ENCODE data around the gene TRAF3.
"Not testable (repeated sequence)": the region's sequence is repeated elsewhere in the genome, so short reads cannot be mapped to it uniquely, and the experiment has no call there.

TRAF3 gene

DNA sequence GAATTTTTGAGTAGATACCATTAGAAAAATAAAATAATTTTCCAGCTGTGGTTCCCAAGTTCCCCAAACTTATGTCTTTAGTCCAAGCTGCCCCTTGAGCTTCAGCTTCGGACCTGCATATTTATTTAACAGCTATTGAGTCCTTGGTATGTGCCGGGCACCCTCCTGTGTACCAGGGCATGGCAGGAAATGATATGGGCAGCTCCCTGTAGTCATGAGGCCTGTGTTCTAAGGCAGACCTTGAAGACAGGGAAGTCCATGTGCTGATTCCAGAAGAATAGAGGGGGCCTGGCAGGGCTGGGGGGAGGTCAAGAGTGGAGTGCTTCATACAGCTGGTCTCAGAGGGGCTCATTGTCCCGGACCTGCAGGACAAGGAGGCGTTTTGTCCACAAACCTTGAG lies 29.2 kb downstream of the TRAF3 start:
- DNase-seq (ENCODE audit: low read depth): no peak

DNA sequence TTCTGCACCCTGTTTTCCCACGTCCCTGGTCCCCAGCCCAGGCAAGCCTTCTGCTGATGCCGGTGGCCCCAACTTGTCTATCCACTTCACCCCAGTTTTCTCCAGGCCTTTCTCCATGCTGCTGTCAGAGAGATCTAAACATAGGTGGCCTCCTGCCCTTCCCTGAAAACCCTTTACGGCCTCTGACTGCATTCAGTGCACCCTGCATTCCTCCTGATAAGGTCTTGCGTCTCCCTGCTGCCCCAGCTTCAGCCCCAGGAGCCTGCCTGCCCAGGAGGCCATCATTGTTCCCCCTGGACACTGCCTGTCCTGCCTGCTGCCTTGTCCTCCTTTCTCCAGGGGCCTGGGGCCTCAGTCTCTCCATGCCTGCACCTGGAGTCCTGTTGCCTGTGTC lies 29.8 kb downstream of the TRAF3 start:
- no peak for DNase-seq (ENCODE audit: low read depth)

DNA sequence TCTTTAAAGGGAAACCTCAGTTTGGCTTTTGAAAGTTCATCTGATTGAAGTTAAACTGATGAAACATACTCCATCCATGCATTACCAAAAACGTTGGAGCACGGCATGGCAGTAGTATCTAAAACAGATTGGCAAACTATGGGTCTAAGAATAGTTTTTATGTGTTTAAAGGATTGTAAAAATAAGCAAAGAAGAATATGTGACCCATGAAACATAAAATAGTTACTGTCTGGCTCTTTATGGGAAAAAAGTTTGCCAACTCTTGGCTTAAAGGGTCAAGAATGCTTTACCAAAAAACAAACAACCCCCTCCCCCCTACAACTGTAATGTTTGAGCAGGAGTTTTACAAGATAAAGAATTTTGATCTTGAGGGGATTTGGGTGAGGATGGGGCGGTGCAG lies 32.6 kb downstream of the TRAF3 start:
- DNase-seq (ENCODE audit: low read depth): no peak

DNA sequence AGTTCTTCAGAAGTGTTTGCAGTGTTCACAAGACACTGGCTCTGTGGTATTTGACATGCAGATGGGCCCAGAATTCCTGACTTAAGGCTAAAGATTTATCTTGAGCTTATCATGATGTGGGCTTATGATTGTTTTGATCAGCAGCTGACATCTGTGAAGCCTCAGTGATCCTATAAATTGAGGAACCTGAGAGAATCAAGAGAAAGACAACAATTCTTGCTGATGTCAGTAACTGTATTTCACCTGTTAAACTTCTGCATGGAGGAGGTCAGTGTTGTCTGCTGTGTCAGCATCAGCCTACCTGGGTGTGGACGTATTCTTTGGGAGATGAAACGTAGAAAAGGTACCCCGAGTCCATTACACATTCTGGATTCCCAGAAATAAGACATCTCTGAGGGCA lies 33.3 kb downstream of the TRAF3 start:
- no peak for DNase-seq (ENCODE audit: low read depth)

DNA sequence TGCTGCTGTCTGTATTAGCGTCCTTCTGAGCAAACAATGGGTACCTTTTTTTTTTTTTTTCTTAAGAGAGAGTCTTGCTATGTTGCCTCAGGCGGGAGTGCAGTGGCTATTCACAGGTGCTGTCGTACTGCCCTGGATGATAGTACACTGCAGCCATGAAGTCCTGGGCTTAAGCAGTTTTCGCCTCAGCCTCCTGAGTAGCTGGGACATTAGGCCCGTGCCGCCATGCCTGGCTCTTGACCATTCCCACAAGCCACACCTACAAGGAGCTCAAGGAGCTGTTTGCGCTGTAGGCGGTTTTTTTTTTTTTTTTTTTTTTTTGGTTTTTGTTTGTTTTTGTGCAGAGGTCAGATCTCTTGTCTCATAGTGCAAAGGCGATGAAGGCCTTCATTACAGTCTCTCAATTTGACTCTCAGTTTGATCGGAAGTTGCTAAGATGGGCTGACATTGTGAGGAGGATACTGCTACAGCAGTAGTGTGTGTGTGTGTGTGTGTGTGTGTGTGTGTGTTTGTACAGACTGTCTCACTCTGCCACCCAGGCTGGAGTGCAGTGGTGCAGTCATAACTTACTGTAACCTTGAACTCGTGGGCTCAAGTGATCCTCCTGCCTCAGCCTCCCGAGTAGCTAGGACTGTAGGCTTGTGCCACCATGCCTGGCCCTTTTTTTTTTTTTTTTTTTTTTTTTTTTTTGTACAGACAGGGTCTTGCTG lies 34.2 kb downstream of the TRAF3 start:
- no peak for DNase-seq (ENCODE audit: low read depth)

DNA sequence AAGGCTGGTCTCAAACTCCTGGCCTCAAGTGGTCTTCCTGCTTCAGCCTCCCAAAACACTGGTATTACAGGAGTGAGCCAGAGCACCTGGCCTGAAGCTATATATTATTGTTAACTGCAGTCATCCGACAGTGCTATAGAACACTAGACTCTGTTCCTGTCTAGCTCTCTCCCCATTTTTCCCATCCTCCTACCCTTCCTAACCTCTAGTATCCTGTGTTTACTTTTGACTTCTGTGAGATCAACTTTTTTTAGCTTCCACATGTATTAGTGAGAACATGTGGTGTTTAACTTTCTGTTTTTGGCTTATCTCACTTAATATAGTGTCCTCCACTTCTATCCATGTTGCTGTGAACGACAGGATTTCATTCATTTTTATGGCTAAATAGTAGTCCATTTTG lies 34.7 kb downstream of the TRAF3 start:
- DNase-seq (ENCODE audit: low read depth): no peak

DNA sequence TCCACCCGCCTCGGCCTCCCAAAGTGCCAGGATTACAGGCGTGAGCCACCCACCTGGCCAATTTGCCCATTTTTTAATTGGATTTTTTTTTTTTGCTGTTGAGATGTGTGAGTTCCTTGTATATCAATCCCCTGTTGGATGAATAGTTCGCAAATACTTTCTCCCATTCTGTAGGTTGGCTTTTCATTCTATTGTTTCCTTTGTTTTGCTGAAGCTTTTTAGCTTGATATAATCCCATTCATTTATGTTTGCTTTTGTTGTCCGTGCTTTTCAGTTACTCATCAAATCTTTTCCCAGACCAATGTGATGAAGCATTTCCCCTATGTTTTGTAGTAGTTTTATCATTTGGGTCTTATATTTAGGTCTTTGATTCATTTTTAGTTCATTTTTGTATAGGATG lies 36.4 kb downstream of the TRAF3 start:
- DNase-seq (ENCODE audit: low read depth): no peak

DNA sequence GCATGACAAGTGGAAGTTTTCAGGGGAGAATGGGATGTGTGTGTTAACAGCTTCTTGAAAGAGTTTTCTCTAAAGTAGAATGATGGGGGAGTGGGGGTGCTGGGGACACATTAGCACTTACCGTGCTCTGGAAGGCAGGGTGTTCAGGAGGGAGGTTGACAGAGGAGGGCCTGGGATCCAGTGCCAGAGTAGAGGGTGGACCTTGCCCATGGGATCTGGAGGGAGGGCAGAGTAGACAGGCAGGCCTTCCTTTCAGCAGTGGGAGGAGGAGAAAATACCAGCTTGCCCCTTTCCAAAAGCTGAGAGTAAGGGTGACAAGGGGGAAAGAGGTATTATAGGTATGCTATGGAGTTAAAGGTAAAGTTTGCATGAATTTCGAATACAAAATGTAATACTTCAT lies 40.1 kb downstream of the TRAF3 start:
- no peak for DNase-seq (ENCODE audit: low read depth)

DNA sequence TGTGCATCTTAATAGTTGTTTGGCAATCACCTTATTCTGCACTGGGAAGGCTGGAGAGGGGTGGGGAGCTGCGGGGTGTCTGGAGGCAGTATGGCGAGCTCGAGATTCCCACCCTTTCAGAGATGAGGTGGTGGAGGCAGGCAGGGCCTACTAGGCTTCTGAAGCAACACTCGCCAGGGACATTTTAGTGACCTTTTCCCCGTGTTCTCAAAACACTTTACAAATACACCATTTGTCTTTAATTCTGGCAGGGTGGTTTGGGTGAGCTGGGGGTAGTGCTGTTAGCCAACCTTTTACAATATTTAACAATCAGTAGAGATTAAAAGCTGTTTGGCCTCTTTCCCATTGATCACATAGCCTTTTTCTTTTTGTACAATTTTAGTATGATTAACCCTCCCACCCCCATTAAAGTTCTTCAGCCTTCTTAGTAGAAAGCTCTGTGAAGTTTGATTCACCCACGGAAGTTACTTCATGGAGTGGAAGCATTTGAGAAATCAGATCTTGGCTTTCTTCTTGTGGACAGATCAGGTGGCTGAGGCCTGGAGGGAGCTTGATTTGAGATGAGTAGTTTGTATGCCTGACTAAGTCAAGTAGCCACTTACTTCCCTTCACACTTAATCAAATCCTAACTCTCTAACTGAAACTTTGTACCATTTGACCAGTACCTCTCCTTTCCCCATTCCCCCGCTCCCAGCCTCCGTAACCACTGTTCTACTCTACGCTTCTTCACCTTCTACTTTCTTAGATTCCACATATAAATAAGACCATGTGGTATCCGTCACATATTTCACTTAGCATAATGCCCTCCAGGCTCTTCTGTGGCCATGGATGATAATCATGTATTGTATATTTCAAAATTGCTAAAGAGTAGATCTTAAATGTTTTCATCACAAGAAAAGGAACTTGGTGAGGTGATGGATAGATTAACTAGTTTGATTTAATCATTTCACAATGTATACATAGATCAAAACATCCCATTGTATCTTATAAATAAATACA lies 41.0 kb downstream of the TRAF3 start:
- DNase-seq (ENCODE audit: low read depth): peak; percentile 40

DNA sequence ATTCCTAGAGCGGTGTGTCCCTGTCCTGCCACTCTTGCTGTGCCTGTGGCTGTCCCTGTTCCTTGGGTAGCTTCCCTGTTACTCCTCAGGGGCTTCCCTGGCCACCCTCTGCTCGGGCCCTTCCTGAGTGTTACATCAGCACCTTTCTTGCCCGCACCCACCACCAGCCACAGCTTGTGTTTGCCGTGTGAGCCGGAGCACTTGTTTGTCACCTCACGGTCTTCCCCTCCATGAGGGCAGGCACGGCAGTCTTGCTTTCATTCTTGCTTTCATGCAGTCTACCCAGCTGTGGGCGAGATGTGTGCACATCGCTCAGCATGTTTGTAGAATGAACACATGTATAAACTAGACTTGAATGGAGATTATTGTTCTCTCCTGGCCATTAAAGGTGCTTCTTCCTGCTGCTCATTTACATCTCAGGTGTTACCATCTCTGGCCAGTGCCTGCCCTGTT lies 42.0 kb downstream of the TRAF3 start:
- no peak for DNase-seq (ENCODE audit: low read depth)

DNA sequence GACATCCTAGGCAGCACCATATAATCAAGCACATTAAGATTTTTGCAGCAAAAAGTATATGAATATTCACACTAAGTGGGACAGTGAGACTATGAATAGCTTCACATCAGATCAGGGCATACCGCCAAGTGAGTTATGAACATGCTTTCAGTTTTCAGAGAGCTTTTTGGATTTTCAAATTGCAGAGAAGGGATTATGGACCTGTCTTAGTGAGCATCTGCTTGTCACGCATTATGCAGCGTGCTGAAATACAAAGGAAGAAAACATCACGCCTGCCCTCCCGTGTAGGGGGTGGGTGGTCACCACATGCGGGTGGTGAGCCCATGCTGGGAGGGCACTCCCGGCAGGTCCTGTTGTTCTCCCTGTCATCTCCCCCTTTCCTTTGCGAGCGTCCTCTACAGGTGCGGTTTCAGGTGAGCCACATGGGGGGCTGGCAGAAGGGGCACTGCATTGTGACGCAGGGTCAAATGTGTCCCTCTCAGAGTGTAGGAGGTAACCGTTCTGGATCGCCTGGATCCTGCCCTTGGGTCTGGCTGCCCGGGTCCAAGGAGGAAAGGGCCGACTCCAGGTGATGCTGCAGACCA lies 42.6 kb downstream of the TRAF3 start:
- no peak for DNase-seq (ENCODE audit: low read depth)

DNA sequence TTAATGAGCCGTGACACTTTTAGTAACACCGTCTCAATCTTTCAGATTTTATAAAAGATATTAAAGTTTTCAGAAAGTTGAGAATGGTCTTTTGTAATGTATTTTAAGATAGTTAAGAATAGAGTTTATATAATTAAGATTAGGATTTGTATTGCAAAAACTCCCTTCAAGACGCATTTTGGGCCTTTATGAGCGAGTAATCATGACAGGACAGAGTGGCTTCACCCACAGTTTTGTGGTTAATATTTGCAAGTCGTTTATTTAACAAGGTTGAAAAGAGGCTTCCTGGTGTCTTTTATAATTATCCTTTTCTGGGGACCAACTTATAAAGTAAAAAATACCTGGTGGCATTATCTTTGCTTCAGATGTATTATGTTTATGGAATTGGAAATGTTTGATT lies 44.0 kb downstream of the TRAF3 start:
- DNase-seq (ENCODE audit: low read depth): no peak

DNA sequence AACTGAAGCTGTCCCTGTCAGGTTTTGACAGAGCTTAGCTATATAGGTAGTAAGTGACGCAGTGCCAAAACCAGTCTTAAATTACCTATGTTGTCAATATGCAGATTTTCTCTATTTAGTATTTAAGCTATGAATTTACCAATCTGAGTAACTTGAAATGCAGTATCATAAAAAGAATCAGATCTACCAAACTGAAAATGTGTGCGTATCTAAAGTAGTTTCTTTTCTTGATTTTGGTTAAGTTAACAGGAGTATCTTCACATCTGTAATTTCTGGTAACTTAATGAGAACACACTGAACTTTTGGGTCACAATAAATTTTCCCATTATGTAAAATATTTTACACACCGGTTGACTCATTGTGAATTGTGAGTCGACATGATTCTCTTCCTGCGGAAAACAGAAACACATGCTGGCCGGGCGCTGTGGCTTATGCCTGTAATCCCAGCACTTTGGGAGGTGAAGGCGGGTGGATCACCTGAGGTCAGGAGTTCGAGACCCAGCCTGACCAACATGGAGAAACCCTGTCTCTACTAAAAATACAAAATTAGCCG lies 45.1 kb downstream of the TRAF3 start:
- no peak for DNase-seq (ENCODE audit: low read depth)

DNA sequence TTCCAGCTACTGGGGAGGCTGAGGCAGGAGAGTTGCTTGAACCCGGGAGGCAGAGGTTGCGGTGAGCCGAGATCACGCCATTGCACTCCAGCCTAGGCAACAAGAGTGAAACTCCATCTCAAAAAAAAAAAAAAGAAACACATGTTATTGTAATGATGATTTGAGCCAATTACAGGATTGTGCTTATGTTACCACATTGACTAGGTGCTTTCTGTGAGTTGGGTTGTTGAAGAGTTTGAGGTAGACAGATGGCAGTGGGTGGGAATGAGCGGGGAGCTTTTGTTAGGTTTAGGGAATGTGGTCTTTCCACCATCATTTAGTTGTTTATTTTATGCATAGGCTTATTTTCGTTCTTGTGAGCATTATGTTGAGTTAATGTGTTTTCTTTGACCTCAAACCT lies 45.6 kb downstream of the TRAF3 start:
- DNase-seq (ENCODE audit: low read depth): not testable (repeated sequence)

DNA sequence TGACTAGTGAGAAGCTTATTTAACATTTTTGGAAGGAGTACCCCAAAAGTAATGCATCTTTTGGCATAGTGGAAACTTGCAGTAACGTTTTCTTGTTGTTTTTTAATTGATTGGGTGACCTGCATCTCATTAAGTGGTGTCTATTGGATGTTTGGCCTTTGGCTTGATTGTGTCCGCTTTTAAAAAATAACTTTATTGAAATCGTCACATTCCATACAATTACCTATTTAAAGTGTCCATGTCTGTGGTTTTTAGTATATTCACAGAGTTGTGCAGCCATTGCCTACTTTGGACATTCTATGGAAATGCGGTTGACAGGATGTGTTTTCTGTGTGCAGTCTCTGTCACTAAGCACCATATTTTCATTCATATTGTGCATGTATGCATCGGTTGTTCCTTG lies 46.3 kb downstream of the TRAF3 start:
- no peak for DNase-seq (ENCODE audit: low read depth)

DNA sequence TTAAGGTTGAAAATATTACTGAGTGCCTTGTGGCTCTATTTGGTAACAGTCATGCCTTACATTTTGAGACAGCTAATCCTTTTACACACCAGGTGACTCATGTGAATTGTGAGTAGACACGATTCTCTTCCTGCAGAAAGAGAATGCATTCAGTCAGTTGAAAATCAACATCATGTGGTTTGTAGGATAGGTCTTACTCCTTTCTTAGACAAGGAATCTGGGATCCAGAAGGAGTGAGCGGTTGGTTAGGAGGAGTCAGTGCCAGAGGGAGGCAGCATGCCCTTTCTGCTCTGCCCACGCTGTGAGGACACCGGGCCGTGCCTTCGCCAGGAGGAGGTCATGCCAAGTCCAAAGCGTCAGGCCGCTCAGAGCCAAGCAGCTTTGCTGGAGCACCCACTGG lies 47.6 kb downstream of the TRAF3 start:
- peak; percentile 79 for DNase-seq (ENCODE audit: low read depth)

DNA sequence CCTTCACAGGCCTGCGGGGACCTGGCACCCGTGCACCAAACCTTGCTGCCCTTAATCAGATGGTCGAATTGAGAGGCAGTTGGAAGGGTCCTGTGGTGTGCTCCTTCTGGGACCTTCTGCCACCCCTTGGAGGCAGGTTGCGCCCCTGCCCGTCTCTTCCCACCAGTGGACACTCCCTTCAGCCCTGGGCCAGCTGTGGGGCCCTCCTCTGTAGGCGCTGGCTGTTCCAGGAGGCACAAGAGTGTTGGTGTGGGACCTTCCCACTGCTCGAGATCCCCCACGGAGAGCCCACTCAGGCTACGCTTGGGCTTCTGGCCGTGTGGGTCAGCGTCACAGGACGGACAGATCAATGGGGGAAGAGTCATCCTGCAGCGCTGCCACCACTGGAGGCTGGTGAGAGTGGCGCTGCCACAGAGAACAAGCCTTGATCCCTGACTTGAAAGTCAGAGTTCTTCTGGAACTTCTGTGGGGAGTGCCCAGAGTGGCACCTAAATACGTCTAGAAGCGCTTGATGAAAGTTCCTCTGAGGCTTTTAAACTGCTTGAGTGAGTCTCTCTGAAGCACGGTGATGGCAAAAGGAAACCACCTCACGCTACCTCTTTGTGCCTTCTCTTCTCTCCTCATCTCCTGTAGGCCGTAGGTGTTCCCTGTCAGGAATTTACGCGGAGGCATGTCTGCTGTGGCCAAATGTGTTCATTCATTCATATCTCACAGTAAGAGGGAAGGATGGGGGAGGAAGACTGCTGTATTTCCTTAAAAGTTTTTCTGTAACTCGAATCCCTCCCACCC lies 48.3 kb downstream of the TRAF3 start:
- DNase-seq (ENCODE audit: low read depth): no peak

DNA sequence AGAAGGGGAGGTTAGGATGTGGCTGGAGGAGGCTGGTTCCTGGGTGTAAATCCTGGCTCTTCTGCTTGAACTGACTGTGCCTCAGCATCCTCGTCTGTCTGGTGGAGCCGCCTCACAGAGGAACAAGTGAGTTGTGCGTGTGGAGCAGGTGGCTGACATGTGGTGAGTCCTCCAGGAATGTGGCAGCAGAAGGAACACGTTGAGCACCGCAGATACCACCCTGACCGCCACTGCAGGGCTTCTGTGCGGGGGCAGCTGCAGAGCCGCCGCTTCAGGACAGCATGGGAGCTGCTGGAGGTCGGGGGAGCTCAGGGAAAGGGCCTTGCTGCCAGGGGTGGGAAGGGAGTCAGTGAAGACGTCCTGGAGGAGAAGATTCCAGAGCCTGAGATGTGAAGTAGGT lies 48.9 kb downstream of the TRAF3 start:
- no peak for DNase-seq (ENCODE audit: low read depth)

DNA sequence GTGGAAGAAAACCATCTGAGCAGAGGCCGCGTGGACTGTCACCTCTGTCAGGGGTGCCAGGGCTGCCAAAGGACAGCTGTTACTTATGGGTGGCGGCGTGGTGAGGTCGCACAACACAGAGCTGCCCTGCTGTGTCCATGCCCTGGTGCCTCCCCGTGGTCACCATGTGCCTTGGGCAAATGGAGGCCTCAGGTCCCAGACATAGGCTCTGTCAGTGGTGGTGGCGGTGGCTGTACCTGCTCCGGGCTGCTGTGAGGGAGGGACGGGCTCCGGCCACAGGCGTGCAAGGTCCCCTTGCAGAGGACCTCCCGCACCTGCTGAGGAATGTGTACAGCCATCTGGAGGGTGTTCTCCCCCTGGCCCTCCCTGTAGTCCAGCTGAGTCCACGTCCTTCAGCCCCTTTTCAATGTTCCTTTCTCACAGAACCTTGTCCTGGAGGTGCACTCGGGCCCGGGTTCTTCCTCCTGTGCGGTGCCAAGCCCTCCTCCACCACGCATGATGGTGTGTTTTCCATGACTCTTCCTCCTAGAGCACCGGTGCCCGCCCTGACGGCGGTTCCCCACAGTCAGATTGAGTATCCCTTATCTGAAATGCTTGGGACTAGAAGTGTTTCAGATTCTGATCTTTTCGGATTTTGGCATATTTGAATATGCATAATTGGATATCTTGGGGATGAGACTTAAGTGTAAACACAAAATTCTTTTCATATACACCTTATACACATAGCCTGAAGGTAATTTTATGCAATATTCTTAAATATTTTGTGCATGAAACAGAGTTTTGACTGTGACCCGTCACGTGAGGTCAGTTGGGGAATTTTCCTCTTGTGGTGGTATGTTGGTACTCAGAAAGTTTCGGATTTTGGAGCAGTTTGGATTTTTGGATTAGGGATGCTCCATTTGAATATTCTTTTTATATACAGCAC lies 49.8 kb downstream of the TRAF3 start:
- no peak for DNase-seq (ENCODE audit: low read depth)

DNA sequence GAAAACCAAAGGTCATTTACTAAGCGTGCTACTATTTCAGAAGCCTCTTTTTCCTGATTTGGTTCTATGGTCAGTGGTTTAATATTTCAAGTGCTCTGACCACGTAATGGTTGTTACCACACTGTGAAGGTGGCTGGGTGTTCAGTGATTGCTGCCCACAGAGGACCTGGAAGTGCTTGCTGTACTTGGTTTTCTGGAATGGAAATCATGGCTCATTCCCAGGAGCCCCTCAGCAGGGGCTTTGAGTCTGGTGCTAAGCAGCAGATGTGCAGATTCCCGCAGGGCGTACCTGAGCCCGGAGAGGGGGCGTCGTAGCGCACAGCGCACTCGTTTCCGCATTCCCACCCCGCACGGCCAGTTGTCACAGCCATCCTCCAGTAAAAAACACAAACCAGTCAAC lies 50.5 kb downstream of the TRAF3 start:
- peak; percentile 61 for DNase-seq (ENCODE audit: low read depth)

DNA sequence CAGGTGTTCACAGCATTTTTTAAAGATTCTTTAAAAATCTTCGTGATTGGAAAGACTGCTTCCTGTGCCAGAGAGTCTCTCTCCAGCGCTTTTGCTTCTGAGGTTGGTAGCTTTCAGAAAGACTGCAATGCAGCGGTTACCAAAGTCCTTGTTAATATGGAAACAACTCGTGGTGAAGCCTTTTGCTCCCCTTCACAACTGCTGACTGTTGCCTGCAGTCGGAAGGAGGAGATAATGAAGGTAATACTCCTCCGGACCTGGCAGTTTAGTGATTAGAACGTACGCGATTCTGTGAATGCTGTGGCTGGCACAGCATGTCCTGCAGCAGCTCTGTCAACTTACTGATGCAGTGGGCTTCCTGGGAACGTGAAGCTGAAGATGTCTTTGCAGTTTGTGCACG lies 50.9 kb downstream of the TRAF3 start:
- peak; percentile 46 for DNase-seq (ENCODE audit: low read depth)
